HL-60 (cell line): ENCODE results near the gene DUSP12.

ENCODE experiments used
- CTCF ChIP-seq: IDR thresholded peaks from one replicate; pipeline ENCODE4 v1.5.1; 2011; ENCODE audit warnings: low read length, control low read depth, inconsistent platforms; ENCODE audit not compliant: insufficient read depth
- GABPA ChIP-seq: IDR thresholded peaks from 2 replicates; pipeline ENCODE4 v1.6.1; 2012; ENCODE audit warnings: low read depth
- POLR2AphosphoS5 ChIP-seq: IDR thresholded peaks from 2 replicates; pipeline ENCODE4 v1.6.1; 2012; ENCODE audit warnings: low read depth
- TF ChIP-seq, protein P1 (sequence below): IDR thresholded peaks from 2 replicates; pipeline ENCODE4 v1.6.1; 2012; ENCODE audit warnings: low read depth; ENCODE audit not compliant: insufficient replicate concordance

GRCh38 chr1:161763522-161764098 lies 14.0 kb downstream of the DUSP12 start:
- peak; percentile 40 for TF ChIP-seq CTCF
- TF ChIP-seq POLR2AphosphoS5 = no peak
- TF ChIP-seq, protein P1, sequence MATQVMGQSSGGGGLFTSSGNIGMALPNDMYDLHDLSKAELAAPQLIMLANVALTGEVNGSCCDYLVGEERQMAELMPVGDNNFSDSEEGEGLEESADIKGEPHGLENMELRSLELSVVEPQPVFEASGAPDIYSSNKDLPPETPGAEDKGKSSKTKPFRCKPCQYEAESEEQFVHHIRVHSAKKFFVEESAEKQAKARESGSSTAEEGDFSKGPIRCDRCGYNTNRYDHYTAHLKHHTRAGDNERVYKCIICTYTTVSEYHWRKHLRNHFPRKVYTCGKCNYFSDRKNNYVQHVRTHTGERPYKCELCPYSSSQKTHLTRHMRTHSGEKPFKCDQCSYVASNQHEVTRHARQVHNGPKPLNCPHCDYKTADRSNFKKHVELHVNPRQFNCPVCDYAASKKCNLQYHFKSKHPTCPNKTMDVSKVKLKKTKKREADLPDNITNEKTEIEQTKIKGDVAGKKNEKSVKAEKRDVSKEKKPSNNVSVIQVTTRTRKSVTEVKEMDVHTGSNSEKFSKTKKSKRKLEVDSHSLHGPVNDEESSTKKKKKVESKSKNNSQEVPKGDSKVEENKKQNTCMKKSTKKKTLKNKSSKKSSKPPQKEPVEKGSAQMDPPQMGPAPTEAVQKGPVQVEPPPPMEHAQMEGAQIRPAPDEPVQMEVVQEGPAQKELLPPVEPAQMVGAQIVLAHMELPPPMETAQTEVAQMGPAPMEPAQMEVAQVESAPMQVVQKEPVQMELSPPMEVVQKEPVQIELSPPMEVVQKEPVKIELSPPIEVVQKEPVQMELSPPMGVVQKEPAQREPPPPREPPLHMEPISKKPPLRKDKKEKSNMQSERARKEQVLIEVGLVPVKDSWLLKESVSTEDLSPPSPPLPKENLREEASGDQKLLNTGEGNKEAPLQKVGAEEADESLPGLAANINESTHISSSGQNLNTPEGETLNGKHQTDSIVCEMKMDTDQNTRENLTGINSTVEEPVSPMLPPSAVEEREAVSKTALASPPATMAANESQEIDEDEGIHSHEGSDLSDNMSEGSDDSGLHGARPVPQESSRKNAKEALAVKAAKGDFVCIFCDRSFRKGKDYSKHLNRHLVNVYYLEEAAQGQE = no peak
- TF ChIP-seq GABPA = no peak
